HepG2 (cell line): ENCODE data around the gene SLC17A9.

ENCODE experiments used
- ATRX ChIP-seq: sonication (generic); formaldehyde crosslinking; IDR thresholded peaks from 2 replicates; pipeline ENCODE4 v1.4.0; 2020; ENCODE audit warnings: missing genetic modification reagents, borderline replicate concordance
- CENPX ChIP-seq: sonication (generic); formaldehyde crosslinking; IDR thresholded peaks from 2 replicates; pipeline ENCODE4 v1.9.0; 2021; ENCODE audit warnings: mild to moderate bottlenecking, missing genetic modification reagents, moderate library complexity
- GABPB1 ChIP-seq: IDR thresholded peaks from 2 replicates; pipeline ENCODE4 v1.6.1; 2016; ENCODE audit warnings: mild to moderate bottlenecking, missing genetic modification reagents, moderate library complexity, missing compliant biosample characterization
- MYC ChIP-seq: sonication (generic); formaldehyde crosslinking; IDR thresholded peaks from 2 replicates; pipeline ENCODE4 v1.9.0; 2021; ENCODE audit warnings: missing genetic modification reagents, borderline replicate concordance
- POLR2A ChIP-seq, 2 experiments: IDR thresholded peaks; 2 replicates each; pipeline ENCODE4 v1.6.1; 2011; ENCODE audit warnings: low read depth in 2 of 2, low read length in 2 of 2, mild to moderate bottlenecking in 1 of 2, moderate library complexity in 1 of 2; ENCODE audit not compliant: insufficient read depth in 1 of 2
- RFXAP ChIP-seq: sonication (generic); formaldehyde crosslinking; IDR thresholded peaks from 2 replicates; pipeline ENCODE4 v1.4.0; 2020; ENCODE audit warnings: missing genetic modification reagents, borderline replicate concordance
- SP1 ChIP-seq, 2 experiments: fragments of 450-650 bp in 1 of 2; sonication (generic) in 1 of 2; formaldehyde crosslinking in 1 of 2; IDR thresholded peaks; 2 replicates each; pipeline versions ENCODE4 v1.4.0 to v1.6.1; 2016 to 2020; ENCODE audit warnings: missing genetic modification reagents in 1 of 2
- XBP1 ChIP-seq: sonication (generic); formaldehyde crosslinking; IDR thresholded peaks from 2 replicates; pipeline ENCODE4 v1.5.0; 2020; ENCODE audit warnings: missing genetic modification reagents

DNA sequence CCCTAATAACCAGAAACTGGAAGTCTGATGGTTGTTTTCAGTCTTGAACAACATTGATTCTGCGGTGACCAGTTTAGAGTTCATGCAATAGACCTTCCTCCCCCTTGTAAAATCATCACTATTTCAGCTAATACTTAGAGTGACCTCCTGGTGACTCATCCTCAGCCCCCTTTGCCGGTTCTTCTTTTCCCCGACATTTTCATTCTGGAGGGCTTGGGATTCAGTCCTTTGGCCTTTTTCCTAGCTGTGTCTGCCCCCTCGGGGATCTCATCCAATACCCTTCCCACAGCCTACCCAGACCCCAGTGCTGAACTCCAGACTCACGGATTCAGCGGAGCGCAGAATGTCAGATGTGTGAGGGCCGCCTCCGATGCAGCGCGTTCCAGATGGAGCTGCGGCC lies 61.8 kb downstream of the SLC17A9 start:
- no peak for TF ChIP-seq CENPX (CRISPR knock-in tag)
- no peak for TF ChIP-seq XBP1 (CRISPR knock-in tag)
- no peak for TF ChIP-seq RFXAP (CRISPR knock-in tag)
- TF ChIP-seq GABPB1 (CRISPR knock-in tag): no peak
- TF ChIP-seq SP1 (IDR thresholded peaks at IDR 0.05): no peak
- TF ChIP-seq SP1 (CRISPR knock-in tag; IDR thresholded peaks at IDR 0.05): no peak
- TF ChIP-seq ATRX (CRISPR knock-in tag): no peak
- no peak for TF ChIP-seq POLR2A (IDR thresholded peaks at IDR 0.05; ENCODE audit: insufficient read depth in 1 of 2, low read depth in 2 of 2, low read length in 2 of 2)
- no peak for TF ChIP-seq MYC (CRISPR knock-in tag)
